HG02623 (cell line): ENCODE data around the gene JARID2.

Source experiments
- ATAC-seq: cut with Tn5 transposase; IDR thresholded peaks from one replicate; pipeline ENCODE4 v1.9.1; 2021; ENCODE audit warnings: moderate library complexity; ENCODE audit not compliant: unreplicated experiment

JARID2 gene

DNA sequence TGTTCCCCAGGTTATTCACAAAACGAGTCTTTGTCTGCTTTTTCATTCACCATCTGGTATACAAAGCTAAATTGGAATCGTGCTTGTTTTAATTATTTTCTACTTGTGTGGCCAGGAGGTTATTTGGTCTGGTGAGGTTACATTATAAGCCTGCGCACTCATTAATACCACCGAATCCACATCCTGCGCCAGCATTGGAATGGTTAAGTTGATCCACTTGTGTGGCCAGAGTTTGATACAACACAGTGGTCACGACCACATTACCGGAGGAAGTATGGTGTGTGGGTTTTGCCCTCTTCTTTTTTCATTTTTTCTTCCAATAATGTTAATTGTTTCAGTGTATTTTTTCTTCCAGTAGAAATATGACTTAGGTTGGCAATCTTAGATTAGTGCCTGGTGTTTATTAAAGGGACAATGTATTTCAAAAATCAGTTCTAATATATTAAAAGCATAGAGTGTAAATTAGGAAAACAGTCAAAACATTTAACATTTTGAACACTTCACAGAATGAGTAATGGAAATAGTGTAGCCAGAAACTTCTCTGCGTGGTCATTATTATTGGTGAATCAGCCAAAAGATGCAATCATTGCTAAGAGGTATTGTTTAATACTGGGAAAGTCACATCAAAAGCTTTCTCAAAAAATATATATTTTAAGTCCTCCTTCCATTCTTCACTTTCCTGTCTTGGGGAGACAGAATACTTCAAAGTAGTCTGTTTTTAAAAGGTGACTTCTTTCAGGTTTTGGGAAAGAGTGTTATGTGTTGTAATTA, 84.5 kb downstream of the JARID2 start:
- ATAC-seq = no peak

DNA sequence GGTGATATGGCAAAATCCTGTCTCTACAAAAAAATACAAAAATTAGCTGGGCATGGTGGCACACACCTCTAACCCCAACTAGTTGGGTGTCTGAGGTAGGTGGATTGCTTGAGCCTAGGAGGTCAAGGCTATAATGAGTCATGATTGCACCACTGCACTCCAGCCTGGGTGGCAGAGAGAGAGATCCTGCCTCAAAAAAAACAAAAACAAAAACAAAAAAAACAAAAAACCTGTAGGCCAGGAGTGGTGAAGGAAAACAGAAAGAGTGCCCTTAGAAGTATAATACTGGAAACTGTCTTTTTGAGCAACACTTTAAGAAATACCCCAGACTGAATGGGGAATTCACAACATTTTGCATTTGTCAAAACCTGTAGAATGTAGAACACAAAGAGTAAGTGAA, 85.3 kb downstream of the JARID2 start:
- no peak for ATAC-seq

DNA sequence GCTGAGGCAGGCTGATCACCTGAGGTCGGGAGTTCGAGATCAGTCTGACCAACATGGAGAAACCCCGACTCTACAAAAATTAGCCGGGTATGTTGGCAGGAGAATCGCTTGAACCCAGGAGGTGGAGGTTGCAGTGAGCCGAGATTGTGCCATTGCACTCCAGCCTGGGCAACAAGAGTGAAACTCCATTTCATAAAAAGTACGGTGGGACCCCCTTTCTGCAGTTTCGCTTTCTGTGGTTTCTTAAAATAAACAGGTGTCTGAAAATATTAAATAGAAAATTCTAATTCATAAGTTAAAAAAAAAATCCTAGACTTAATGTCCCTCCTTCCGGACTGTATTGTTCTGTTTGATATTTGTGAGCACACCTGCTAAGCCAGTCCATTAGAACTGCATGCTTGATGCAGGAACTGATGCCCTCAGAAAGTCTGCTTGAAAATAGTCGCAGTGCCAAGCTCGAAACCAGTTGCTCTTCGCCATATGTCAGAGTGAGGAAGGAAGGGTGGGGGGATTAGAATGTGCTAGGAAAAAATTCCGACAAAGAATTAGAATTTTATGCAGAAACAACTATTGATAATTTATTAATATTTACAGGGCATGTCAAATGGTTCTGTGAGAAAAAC, 85.9 kb downstream of the JARID2 start:
- no peak for ATAC-seq

DNA sequence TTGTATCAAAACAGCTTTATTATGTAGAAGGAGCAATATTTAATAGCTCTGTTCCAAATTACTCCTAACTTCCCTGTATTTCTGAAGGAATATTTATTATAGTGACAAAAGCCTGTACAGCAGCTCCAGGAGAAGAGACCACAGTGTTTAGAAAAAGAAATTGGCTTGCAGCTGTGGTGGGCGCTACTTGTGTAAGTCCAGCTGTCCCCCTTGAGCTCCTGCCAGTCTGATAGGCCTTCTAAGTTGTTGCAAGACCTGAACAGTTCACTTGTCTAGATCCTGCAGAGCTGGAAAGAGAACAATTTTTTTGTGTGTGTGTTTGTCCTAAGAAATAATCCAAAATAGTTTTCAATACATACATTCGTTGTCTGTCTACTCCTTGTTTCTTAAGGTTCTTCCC, 86.6 kb downstream of the JARID2 start:
- ATAC-seq = no peak

DNA sequence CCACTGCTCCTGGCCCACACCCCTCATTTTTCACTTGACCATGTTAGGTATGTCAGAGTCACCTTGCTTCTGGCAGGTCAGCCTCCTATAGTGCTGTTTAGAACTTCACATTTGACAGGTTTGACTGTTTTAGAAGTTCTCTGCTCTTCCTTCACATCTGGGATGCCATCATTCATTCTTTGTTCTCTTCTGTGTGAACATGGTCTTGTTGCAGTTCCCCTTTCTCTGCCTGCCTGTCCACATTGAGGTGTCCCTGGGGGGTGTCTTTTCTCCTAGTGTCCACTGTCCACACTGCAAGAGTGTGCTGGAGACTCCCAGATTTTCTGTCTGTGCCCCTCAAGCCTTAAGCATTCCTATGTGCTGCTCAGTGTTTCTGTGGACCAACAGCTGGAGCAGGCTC, 89.5 kb downstream of the JARID2 start:
- ATAC-seq = no peak

DNA sequence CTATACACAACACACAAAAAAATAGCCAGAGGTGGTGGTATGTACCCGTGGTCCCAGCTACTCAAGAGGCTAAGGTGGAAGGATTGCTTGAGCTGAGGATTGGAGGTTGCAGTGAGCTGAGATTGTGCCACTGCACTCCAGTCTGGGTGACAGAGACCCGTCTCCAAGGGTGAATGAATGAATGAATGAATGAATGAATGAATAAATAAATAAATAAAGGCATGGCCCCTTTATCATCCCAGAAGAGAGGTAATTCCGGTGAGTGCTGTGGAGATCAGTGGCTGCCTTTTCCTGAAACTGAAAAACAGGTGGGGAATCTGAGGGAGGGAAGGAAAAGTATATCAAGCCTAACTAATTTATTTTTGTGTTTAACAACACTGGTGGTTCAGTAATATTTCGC, 90.0 kb downstream of the JARID2 start:
- ATAC-seq = no peak

DNA sequence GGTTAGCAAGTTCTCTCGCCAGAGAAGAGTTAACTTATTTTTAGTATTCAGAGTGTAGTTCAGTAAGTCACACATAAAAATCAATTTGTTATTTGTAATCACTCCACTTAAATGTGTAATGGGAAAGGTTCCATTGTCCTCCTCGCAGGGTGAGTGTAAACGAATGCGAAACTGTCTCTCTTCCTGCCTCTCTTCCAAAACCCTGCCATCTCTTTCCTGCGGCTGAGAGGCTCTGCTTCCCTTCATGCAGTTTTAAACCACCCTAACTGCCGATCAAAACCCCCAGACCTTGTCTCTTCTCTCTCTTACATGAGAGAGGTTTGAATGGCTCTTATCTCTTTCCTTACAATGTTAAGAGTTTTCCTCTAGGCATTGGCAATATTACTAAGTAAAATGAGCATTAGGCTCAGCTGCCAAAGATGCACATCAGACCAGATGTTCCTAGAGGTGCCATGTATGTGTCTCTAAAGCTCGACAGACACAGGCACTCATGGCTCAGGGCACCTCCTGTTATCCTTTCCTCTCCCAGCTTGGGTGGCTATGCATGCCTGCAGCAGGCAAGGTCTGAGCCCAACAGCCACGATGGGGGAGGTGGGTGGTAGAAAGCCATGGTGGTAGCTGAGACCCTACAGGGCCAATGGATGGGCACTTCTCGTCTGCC, 91.2 kb downstream of the JARID2 start:
- no peak for ATAC-seq

DNA sequence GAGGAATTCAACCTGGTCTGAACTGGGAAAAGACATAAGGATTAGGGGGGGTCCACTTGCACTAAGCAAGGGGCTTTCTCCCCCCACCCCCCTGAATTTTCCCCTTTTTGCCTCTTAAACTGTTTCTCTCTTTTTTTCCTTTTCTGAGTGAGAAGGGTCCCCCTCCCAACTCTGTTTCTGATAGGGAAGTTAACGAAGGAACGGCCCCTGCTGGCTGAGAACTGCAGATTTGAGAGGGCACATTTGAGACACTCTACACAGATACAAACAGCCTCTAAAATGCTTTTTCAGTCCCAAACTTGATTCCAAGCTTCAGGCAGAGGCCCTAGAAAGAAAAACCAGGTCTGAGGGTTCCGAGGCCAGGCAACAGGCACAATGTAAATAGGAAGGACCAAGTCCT, 91.7 kb downstream of the JARID2 start:
- no peak for ATAC-seq

DNA sequence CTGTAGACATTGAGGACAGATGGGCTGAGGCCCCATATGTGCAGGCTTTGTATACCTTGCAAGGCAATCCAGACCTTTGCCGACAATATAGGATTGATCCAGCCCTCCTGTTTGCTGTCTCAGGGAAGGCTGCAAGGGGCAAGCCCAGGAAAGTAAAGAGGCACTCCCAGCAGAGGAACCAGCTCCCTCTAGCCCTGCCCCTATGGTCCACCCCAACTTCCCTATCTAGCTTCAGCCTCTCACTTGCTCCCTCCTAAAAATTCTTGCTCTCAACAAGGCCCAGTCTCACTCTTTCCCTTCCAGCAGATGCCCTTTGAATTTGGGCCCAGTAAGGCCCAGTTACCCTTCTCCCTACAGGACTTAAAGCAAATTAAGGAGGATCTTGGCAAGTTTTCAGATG, 92.6 kb downstream of the JARID2 start:
- no peak for ATAC-seq

DNA sequence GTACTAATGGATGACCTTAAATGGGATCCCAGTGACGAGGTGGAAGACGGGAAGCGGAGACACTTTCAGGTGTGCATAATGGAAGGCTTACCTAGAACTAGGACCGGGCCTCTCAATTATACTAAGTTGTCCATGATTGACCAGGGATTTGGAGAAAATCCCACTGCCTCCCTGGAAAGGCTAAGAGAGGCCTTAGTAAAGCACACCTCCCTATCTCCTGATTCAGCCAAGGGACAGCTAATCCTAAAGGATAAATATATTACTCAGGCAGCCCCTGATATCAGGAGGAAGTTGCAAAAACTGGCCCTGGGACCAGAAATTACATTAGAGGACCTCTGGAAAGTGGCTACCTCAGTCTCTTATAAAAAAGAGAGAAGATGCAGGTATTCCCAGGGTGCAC, 93.2 kb downstream of the JARID2 start:
- no peak for ATAC-seq

DNA sequence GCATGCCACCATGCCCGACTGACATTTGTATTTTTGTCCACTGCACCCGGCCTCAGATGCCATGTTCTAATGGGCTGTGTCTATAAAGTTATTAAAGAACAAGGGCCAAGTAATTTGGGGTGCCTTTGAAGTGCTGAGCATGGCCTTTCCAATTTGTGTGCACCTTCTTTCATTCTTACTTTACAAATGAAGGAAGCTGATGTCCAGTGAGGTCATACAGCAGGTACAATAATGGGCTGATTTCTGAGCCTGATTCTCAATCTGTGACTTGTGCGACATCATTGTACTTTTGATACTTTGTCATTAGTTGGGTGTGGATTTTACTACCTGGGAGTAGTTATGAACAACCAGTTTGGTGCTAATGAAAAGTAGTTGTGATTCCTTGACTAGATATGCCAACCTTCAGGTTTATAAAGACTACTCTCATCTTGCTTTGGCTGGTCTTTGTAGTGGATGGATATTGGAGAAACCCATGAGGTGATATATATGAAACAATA, 94.3 kb downstream of the JARID2 start:
- no peak for ATAC-seq

DNA sequence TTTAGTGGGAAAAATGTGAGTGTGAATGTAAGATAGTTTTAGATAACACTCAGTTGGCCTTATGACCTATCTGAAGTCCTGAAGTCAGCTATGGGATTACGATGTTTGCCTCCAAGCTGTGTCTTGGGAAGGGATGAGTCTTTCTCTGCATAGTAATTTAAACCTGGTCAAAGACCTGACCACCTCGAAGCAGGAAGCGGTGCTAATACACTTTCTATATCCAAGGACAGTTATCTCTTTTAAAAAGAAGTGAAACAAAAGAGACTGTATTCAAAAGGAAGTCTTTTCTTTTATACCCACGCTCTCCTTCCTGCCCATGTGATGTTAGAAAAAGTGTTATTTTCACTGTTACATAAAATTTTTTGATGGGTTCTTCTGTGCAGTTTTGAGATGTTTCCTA, 94.9 kb downstream of the JARID2 start:
- peak; percentile 54 for ATAC-seq

DNA sequence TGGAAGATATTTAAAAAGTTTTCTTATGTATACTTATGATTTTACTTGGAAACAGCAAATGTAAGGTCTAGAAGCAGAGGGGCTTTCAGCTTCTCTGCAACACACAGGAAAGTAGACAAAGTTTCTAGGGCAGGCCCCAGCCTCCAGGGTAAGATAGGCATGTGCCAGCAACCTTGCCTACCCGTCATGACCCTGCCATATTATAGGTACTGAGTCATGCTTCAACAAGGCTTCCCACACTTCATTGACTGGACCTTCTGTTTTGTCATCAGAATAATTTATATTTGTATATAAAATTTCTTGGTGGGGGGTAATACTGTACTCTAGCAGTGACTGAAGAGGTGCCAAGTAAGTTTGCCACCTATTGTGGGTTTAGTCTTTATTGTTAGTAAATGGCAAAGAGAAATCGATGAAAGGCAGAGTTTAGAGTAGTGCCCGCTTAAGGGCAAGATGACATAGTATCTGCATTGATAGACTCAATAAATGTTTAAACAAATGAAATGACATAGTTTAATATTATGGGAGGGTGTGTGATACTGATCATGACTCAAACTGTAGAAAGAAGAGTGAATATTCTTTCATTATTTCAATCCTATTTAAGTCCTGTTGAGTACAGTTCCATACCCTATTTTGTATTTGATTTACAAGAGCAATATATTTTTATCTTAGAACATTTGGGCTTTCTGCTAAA, 95.6 kb downstream of the JARID2 start:
- no peak for ATAC-seq

DNA sequence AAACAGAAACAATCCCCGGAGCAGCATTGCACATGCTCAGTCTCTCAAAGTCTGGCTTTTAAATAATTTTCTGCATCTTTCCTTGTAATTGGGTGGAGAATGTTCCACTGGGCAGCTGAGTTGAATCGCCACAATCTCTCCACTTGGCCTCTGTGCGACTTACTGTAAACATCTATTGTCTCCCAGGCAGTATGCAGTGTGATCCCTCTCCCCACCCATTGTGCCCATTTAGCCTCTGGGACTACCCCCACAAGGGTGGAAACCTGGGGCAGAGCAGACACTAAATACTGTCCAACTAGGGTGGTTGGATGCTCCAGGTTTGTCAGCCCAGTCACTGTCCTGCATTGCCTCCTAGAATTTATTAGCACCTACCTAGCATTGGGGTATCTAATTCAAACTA, 96.2 kb downstream of the JARID2 start:
- ATAC-seq = no peak

DNA sequence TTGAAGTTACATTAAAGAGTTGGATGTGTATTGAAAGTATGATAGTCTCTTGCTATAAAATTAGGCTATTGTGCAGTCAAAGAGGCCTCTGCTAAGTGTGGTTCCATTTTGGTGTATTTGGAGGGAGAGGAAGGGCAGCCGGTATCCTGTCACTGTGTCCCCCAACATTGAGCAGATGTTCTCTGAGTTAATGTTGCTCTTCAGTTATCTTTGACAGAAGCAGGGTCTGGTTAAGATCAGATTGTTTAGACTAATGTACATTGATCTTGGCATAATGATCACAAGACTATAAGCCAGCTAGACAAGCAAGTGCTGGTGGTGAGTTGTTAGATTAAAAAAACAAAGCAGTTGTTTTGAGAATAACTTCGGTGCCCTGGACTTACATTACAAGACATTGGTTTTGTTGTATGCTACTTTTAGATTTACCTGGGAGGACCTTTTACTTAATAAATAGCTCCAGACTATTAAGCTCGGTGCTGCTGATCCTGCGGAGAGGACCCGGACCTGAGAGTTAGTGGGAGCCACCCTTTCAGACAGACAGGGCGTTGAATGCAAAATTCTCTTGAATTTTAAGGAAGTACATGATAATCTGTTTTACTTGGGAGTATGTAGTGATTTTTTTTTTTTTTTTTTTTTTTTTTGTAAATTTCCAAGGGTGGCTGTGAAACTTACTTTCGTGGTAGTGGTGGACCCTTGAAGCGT, 97.8 kb downstream of the JARID2 start:
- ATAC-seq = no peak

DNA sequence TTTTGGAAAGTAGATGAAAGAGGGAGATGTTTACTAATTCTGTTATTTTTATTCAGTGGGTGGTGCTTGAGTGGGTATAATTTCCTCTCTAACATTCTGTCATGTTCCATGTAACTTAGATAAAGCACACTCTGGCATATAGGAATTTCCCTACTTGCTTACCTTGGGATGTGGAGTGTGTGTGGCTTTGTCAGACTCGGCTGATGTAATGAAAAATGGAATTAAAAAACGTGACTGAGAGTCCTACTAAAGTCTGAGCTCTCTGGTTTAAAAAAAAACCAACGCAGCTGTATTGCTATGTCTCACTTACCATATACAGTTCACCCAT, 98.3 kb downstream of the JARID2 start:
- no peak for ATAC-seq

DNA sequence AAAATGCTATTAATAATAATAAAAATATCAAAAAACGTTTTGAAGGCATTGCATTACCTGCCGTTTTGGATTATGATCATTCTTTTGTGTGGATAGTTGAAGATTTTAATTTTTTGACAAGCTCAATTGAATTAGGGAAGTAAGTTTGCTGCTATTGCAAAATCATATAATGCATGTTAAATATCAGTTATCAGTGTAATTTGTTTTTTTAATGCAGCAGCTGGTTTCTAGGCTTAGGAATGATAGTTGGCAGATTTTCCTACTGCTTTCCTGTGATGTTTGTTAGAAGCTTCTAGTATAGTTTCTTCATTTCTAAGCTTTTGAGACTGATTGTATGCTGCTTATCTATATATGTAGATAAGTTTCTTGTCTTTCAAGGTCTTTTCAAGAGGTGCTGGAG, 99.0 kb downstream of the JARID2 start:
- ATAC-seq = no peak

DNA sequence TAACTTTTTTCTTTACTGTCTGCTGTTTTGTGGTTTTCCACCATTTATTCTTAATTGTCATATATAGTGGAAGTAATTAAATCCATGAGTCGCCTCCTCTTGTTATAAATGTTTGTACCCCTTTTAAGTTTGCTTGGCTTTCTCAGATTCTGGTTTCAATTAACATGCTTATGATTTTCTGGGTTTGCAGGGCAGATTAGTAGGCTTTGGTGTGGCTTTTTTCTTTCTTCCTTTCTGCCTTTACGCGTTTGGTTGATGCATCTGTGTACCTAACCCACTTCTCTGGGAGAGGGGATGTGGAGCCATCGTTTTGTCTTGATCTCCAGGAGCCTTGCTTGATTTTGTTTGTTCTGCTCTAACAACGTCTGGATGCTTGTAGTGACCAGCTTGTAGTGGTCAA, 100.4 kb downstream of the JARID2 start:
- no peak for ATAC-seq

DNA sequence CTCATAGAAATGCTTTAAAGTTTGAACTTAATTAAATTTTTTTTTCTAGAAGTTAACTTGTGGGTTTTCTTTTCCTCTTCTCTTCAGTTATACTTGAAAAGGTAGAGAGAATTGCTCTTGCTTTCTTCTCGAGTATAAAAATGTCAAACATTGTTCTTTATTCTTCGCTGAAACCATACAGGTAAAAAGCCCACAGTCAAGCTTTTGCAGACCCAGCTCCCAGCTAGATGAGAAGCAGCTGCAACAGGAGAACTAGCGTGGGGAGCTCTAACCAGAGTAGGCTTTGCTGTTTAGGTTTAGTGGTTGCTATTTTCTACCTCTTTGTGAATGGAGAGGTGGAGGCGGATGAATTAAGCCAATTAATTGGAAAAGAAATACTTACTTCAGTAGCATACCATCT, 102.7 kb downstream of the JARID2 start:
- no peak for ATAC-seq

DNA sequence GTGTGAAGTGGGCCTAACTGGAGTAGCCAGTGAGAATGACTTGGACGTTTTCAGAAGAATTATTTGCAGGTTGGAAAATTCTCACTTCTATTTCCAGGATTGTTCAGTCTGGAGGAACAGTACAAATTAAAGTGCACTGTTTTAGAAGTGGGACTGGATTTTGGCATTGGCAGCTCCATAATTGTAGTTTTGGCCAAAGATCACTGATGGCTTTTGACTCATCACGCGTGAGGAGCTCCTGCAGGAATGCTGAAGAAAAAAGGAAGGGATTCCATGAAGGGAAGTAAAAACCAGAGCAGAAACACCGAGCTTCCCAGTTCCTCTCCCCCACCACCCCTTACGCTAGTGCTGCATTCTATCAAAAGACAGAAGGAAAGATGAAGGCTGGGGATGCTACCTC, 103.5 kb downstream of the JARID2 start:
- no peak for ATAC-seq
